GM18508 (cell line): Measurements from ENCODE around the gene POLR1G.

Experiments used
- ATAC-seq: cut with Tn5 transposase; IDR thresholded peaks from one replicate; pipeline ENCODE4 v1.9.1; 2021; ENCODE audit warnings: moderate number of reproducible peaks; ENCODE audit not compliant: insufficient read depth, unreplicated experiment

Gene POLR1G, protein sequence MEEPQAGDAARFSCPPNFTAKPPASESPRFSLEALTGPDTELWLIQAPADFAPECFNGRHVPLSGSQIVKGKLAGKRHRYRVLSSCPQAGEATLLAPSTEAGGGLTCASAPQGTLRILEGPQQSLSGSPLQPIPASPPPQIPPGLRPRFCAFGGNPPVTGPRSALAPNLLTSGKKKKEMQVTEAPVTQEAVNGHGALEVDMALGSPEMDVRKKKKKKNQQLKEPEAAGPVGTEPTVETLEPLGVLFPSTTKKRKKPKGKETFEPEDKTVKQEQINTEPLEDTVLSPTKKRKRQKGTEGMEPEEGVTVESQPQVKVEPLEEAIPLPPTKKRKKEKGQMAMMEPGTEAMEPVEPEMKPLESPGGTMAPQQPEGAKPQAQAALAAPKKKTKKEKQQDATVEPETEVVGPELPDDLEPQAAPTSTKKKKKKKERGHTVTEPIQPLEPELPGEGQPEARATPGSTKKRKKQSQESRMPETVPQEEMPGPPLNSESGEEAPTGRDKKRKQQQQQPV

DNA sequence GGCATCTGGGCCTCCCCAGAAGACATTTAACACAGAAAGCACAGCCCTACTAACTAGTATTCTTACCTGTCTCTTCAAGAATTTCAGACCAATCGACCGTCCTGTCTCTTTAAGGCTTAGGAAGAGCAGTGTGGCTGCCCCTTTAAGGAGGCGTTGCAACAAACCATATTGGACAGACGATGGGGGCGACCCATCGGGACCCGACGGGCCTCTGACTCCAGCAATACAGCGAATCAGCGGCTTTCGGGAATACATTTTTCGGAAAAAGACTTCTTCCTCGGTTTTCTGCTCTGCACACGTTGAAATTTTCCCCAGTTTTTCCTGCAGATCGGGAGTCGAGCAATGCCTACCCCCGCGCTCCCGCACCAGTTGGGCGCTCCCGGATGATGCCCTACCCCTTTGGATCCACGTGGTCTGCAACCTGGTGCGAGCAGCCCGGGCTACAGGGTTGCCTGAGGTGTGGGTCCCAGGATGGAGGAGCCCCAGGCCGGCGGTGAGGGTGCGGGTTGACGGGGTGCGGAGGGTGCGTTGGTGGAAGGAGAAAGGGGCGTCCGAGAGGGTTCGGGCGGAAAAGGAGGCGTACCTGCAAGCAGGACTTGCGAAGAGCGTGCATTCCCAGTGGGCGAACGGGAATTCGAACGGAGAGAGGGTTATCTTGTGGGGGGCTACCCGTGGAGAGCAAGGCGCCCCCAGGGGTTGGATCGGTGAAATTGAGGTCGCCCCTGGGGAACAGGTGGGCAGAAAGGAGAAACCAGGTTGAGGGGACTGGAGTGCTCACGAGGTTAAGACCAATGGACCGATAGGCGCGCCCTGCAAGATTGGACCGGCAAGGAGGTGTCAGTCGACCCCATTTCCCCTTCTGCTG, at the start of gene POLR1G:
Gene POLR1G (plus strand): TSS at position 419 of the 865 bp plus-strand sequence. CDS start 53 bp downstream, at position 472.
- ATAC-seq: peak; percentile 52

DNA sequence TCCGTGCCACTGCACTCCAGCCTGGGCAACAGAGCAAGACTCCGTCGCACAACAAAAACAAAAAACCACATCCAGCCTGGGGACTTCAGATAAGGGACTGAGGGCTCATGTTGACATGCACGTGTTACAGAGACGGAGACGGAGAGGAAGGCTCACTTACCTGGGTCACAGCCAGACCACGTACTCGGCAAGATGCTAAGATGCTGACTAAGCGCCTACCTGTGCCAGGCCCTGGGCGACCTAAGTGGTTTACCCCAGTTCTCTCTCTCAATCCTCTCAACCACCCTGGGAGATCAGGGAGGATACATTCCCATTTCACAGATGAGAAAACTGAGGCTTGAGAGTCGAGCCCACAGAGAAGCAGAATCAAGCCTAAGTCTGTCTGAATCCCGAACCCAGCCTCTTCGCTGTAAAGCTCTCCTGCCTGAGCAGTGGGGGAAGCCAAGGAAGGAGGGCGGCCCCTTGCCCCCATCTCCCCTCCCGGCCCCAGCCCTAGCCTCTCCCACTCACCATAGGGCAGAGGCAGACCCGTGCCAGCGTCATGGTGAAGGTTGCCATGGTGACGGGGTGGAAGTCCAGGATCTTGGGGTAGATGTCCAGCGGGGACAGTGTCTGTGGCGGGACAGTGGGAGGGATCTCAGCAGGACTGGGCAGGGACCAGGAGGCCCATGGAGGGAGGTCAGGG, 49.5 kb upstream of the POLR1G start:
- no peak for ATAC-seq

DNA sequence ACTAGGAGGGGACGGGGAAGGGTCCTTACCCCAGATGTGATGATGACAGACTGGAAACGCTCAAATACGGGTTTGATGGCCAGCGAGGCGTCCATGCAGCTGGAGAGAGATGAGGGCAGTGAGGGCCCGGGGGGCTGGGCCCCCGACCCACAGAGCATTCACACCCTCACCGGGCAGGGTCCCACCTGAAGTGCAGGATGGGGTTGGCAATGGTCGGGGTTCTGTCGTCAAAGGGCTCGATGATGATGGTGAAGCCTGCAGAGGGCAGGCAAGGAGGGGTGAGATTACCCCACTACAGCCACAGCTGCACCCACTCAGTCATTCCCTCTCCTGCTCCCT, 49.0 kb upstream of the POLR1G start:
- ATAC-seq: no peak

DNA sequence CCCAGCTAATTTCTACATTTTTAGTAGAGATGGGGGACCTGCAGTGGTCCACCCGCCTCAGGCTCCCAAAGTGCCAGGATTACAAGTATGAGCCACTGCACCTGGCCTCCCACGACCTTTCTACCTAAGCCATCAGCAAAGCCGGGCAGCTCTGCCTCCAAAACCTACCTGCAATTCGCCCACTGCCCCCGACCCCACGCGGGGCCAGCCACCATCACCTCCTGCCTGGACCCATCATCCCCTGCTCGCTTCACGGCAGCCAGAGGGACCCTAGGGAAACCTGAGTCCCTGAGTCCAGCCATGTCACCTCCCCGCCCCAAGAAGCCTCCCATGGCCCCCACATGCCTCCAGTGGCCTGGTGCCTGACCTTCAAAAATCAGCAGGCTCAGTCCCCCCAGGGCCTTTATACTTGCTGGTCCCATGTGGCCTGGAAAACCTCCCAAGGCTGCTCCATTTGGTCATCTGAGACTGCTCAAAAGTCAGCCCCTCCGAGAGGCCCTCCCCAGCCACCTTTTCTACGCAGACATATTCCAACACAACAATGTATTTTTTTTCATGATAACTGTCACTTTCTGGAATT, 48.1 kb upstream of the POLR1G start:
- no peak for ATAC-seq

DNA sequence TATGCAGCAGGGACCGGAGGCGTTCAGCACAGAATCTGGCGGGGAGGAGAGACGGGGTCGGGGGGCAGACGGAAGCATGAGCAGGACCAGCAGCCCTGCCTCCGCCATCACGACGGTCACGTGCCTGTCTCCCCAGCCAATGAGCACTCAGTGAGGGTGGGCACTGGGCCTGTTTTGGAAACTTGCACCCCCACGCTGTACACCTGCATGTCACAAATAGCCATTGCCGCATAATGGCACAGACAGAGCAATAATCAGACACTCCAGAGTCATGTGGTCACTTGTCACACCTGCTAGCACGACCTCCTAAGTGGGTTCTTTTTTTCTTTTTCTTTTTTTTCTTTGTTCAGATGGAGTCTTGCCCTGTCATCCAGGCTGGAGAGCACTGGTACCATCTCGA, 44.8 kb upstream of the POLR1G start:
- ATAC-seq: no peak

DNA sequence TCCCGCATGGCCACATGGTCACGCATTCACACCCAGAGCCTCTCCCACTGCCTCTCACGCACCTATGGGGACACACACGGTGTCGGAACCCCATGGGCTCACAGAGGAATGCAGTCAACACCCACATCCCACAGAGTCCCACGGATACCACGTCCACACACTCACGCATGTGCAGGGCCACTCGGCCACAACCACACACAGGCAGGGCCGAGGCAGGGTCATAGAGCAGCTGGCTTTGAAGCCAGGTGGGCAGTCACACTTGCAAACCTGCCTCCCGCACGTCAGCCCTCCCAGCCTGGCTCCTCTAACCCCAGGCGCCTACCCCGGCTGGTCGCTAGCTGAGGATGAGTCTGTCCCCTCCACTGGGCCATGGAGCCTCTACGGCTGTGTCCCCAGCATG, 44.2 kb upstream of the POLR1G start:
- ATAC-seq: no peak

DNA sequence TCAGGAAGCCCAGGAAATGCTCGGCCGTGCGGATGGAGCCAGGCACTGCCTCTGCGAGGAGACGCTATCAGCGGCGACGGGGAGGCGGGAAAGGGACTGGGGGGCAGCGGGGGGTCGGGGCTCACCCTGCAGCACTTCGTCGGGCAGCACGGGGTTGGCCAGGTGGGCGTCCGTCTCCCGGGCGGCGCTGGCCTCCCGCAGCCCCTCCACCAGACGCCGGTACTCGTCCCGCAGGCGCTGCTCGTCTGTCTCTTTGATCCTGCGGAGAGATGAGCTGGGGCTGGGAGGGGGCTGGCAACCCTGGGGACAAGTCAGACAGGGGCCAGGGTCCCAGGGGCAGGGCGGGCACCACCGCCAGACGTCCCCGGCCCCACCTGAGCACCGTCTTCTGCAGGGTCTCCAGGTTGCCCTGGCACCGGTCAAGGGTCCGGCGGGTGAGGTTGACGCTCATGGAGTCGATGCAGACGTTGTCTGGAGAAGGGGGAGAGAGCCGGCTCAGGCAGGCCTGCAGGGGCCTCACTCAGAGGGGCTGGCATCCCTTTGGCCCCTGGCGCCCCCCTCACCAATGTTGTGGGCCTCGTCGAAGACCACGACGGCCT, 42.5 kb upstream of the POLR1G start:
- ATAC-seq: no peak

DNA sequence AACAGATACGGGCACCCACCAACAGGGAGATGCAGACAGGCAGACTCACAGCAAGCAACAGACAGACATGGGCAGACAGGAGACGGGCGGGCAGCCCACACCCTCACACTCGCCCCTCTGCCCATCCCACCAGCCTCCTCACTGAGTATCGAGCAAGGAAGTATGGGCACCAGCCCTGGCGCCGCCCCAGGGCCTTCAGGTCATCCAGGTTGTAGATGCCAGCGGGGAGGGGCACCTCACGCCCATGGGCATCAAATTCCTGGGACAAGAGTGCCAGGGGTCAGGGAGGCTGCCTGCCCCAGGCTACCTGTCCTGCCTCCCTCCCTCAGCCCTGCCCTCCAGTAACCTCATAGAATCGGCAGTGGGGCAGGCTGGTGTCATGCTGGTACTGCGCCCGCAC, 41.7 kb upstream of the POLR1G start:
- no peak for ATAC-seq

DNA sequence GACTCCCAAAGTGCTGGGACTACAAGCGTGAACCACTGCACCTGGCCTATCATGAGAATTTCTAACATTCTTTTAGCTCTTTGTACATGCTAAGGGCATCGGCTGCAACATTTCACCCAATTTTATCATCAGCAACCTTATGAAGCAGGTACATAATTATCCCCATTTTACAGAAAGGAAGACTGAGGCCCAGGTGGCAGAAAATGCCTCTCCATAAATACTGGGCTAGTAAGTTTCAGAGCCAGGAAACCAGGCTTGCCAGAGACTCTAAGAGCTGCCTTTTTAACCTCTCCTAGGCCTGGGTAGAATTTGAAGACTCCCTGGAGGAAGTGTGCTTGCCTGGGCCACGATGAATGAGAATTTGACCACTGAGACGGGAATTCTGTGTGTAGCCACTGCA, 38.3 kb upstream of the POLR1G start:
- ATAC-seq: no peak

DNA sequence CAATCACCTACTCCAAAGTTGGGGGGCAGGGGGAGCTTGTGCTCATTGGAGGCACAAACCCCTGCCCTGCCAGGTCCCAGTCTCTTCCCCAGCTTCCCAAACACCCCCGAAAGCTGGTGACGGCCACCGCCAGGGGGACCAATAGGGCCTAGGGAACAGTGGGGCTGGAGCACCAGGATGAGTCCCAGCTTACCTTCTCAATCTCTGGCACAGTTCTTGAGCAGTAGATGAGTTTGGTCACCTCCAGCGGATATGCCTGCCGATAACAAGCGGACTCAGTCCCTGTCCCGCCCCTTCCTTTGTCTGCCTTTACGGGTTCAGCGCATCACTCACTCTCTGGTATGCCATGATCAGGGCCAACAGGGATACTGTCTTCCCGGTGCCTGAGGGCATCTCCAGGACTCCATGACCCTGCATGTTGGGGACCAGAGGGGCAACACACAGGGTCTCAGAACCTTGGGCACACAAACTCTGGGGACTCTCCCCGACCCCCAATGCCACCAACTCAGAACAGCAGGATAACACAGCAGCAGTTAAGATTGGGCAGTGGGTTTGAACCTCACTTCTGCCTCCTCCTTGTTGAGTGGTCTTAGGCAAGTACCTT, 37.6 kb upstream of the POLR1G start:
- ATAC-seq: no peak

DNA sequence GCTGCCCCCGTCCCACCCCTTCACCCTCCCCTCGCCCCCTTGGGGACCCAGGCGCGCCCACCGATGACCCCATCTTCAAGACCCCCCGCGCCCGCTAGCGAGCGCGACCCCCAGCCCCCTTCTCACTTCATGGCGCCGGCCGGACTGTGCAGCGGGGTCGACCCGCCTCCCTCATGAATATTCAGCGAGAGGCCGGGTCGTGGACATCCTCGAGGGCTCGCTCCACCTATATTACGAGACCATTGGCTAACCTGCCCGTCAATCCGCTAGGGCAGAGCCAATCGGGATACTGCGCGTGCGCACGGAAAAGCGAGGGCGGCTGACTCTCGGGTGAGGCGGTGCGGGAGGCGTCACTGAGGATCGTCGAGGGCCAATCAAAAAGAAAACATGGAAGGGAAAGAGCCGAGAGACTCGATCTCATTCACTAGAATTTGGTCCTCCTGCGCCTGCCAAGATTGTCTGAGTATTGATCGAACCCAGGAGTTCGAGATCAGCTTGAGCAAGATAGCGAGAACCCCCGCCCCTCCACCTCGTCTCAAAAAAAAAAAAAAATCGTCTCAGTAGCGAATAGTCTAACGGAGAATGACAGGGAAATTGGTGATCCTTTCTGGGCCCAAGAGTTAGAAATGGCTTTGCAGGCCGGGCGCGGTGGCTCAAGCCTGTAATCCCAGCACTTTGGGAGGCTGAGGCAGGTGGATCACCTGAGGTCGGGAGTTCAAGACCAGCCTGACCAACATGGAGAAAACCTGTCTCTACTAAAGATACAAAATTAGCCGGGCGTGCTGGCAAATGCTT, 35.8 kb upstream of the POLR1G start, which contains the start of gene ERCC2:
Gene ERCC2 (minus strand): TSS at position 164 of the 795 bp plus-strand sequence. CDS start 33 bp downstream, at position 131.
- peak; percentile 71 for ATAC-seq

DNA sequence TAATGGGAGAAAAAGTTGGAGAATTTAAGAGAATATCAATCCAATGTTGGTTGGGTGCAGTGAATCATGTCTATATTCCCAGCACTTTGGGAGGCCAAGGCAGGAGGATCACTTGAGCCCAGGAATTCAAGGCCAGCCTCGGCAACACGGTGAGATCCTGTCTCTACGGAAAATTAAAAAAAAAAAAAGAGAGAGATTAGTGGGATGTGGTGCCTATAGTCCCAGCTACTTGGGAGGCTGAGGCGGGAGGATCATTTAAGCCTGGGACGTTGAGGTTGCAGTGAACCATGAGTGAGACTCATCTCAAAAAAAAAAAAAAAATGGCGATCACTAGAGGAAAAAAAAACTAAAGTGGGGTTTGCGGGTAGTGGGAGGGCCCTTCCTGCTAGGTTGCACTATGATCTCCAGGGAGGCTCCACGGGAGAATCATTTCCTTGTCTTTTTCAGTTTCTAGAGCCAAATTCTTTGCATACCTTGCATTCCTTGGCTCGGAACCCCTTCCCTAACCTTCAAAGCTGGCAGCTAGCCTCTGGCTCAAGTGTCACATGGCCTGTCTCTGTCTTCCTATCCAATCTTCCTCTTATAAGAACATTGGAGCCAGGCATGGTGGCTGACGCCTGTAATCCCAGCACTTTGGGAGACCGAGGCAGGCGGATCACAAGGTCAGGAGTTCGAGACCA, 30.3 kb upstream of the POLR1G start:
- ATAC-seq: no peak

DNA sequence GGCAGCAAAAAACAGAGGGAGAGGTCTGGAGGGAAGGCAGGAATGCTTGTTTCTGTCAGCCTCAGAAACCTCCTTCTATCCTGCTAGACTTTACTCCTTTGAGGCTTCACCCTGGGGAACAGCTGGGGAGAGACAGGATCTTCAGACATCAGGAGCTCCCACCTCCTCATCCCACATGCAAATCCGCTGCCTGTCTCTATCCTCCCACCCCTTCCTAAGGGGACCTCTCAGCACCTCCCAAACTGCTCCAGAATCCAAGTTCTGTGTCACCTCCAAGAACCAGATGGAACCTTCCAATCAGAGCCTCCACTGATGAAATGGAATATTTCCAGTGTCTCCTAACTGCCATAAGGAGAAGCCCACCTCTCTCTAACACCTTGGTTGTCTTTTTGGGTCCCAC, 26.3 kb upstream of the POLR1G start:
- ATAC-seq: no peak

DNA sequence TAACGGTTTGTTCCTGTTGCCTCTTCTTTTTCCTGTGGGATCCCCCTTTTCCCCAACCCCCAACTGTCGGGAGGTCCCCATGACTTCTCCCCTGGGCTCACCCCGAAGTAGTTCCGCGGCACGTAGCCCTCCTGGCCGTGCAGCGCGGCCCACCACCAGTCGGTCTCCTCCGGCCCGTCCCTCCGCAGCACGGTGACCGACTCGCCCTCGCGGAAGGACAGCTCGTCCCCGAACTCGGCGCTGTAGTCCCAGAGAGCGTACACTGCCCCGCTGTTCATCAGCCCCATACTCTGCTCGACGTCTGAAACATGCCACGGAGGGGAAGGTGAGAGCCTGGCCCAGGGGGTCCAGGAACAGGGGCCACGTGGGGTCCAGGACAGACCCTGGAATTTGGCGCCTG, 24.0 kb upstream of the POLR1G start:
- no peak for ATAC-seq

DNA sequence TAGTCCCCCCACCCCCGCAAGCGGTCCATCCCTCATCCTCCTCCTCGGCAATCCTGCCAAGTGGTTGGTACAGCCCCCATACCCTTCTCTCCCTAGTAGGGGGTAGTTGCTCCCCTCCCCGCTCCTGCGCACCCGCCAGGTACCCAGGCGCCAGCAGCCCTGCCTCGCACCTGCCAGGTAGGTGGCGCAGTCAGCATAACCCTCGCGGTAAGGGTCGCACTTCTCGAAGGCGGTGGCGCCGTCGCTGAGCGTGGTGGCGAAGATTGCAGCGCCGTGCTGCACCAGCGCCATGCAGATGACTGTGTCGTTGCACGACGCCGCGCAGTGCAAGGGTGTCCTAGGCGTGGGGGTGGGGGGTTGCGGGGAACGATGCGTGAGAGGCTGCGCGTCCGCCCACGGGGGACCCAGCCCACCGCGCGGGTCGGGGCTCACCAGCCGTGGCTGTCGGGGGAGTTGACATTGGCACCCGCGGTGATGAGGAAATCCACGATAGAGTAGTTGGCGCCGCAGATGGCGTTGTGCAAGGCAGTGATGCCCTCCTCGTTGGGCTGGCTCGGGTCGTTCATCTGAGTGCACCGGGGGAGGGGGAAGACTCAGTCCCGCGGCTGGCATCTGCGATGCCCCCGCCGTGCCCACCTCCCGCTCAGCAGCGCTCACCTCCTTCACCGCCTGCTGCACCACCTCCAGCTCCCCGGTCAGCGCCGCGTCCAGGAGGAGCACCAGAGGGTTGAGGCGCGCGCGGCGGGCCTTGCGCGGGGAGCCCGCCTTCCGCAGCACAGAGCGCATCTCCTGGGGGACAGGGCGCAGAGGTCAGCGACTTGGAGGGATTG, 20.8 kb upstream of the POLR1G start:
- no peak for ATAC-seq

DNA sequence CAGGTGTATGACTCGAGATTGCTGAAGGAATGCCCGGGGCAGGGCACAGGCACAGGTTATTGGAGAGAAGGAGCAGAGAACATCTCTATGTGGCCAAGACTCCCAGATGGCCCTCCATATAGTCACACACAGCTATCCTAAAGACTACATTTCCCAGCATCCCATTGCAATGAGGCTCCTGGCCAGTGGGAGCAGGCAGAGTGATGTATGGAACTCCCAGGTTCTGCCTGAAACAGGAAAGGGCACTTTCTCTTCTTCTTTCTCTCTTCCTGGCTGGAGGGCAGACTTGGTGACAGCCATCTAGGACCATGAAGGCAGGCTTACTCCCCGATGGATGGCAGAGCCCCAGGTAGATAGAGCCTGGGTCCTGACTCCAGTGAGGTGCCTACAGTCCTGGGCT, 15.1 kb upstream of the POLR1G start:
- no peak for ATAC-seq

DNA sequence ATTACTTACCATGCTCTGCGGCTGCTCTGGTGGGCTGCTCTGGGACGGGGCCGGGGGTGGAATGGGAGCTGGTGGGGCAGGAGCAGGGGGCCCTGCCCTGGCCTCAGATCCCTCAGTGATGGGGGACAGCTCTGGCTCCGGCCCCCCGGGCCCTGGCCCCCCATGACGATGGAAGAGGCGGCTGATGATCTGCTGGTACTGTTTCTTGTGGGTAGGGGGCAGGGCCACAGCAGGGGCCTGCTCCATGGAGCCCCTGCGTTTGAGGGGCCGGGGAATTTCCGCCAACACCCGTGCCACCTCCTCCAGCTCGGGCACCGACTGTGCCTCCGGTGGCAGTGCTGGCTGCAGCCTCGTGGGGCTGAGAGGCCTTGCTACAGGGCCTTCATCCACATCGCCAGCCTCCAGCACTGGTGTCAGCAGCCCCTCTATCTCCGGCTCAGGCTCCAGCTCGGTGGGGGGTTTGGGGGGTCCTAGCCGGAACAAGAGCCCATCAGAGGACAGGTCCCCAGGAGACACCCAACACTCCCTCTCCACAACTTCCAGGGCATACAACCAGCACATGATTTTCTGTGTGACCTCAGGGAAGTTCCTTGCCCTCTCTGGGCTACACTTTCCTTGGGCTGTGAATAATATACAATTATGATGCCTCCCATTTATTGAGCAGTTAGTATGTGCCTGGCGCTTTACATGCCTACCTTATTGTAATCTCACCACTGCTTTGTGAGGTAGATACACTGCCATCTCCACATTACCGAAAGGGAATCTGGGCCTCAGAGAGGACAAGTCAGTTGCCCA, 14.4 kb upstream of the POLR1G start:
- ATAC-seq: no peak
